Measurements from ENCODE around the gene NDUFA13.

Gene NDUFA13

GRCh38 chr19:19550485-19550929, 34.5 kb downstream of the NDUFA13 start:
- H2AK5ac ChIP-seq (ENCODE audit: low read length), result no peak overlapping the region
- no peaks in the 10 kb centered on the region for H3K79me1 ChIP-seq (ENCODE audit: low read length)
- peak overlapping the region; percentile 11 for H4K8ac ChIP-seq (ENCODE audit: low read depth, low read length)
- H3K9me3 ChIP-seq (ENCODE audit: insufficient read depth, low read depth, low read length), result peaks cover 5% of the 10 kb centered on the region
- H2AFZ ChIP-seq (ENCODE audit: insufficient read depth, low read length, poor library complexity), result no peak overlapping the region
- no peak overlapping the region for H4K91ac ChIP-seq (ENCODE audit: low read depth, low read length)
- peaks cover 6 to 10% of the 10 kb centered on the region in 2 experiments for H3K4me1 ChIP-seq (ENCODE audit: control insufficient read depth in 1 of 2, insufficient read depth in 2 of 2, low read length in 2 of 2)
- WGBS (ENCODE audit: extremely low coverage, insufficient coverage, insufficient read length), result no CpG with 5 or more reads among the region's 8 CpGs
- DNase-seq, result no peak
- H4K12ac ChIP-seq (ENCODE audit: low read depth, low read length), result no peak overlapping the region
- H3K4ac ChIP-seq (ENCODE audit: low read depth, low read length), result no peak overlapping the region
- H2BK120ac ChIP-seq (ENCODE audit: insufficient read depth, low read length, poor library complexity), result no peak overlapping the region
- H3K4me3 ChIP-seq (ENCODE audit: low read depth, low read length), result no peak overlapping the region
- no peaks in the 10 kb centered on the region for H3K36me3 ChIP-seq (ENCODE audit: control insufficient read depth in 1 of 2, insufficient read depth in 2 of 2, low read length in 2 of 2)
- H2BK12ac ChIP-seq (ENCODE audit: low read length), result no peak overlapping the region
- no peaks in the 10 kb centered on the region for H3K27me3 ChIP-seq (ENCODE audit: insufficient read depth, low read length)
- no peak overlapping the region for H3K14ac ChIP-seq (ENCODE audit: low read length)
- no peak overlapping the region for H3K23ac ChIP-seq (ENCODE audit: low read length)
- H3K9ac ChIP-seq (ENCODE audit: low read length), result no peak overlapping the region
- H3K4me2 ChIP-seq (ENCODE audit: low read length), result no peak overlapping the region
- H3K79me2 ChIP-seq (ENCODE audit: control insufficient read depth, insufficient read depth, low read length, poor library complexity), result no peaks in the 10 kb centered on the region
- no peak overlapping the region for H3K27ac ChIP-seq (ENCODE audit: low read depth, low read length)
- H2BK5ac ChIP-seq (ENCODE audit: low read depth, low read length, poor library complexity), result no peak overlapping the region
- H3K18ac ChIP-seq (ENCODE audit: low read length), result no peak overlapping the region

- Histone ChIP-seq H3K27ac (ENCODE audit: low read depth, low read length) (no peak overlapping the region), H3K4me1 (ENCODE audit: control insufficient read depth in 1 of 2, insufficient read depth in 2 of 2, low read length in 2 of 2) (peaks cover 6 to 10% of the 10 kb centered on the region in 2 experiments), H4K12ac (ENCODE audit: low read depth, low read length) (no peak overlapping the region), H3K79me1 (ENCODE audit: low read length) (no peaks in the 10 kb centered on the region), H4K91ac (ENCODE audit: low read depth, low read length) (no peak overlapping the region), H3K14ac (ENCODE audit: low read length) (no peak overlapping the region), H2BK5ac (ENCODE audit: low read depth, low read length, poor library complexity) (no peak overlapping the region), H3K27me3 (ENCODE audit: insufficient read depth, low read length) (no peaks in the 10 kb centered on the region), H3K4me2 (ENCODE audit: low read length) (no peak overlapping the region), H3K23ac (ENCODE audit: low read length) (no peak overlapping the region), H3K9me3 (ENCODE audit: insufficient read depth, low read depth, low read length) (peaks cover 4% of the 10 kb centered on the region), H2AFZ (ENCODE audit: insufficient read depth, low read length, poor library complexity) (no peak overlapping the region), H3K36me3 (ENCODE audit: control insufficient read depth in 1 of 2, insufficient read depth in 2 of 2, low read length in 2 of 2) (no peaks in the 10 kb centered on the region), H4K8ac (ENCODE audit: low read depth, low read length) (no peak overlapping the region), H3K9ac (ENCODE audit: low read length) (no peak overlapping the region), H2BK12ac (ENCODE audit: low read length) (no peak overlapping the region), H3K18ac (ENCODE audit: low read length) (no peak overlapping the region), H2BK120ac (ENCODE audit: insufficient read depth, low read length, poor library complexity) (no peak overlapping the region), H3K4ac (ENCODE audit: low read depth, low read length) (no peak overlapping the region), H3K4me3 (ENCODE audit: low read depth, low read length) (no peak overlapping the region), H2AK5ac (ENCODE audit: low read length) (no peak overlapping the region), H3K79me2 (ENCODE audit: control insufficient read depth, insufficient read depth, low read length, poor library complexity) (no peaks in the 10 kb centered on the region)
- WGBS (ENCODE audit: extremely low coverage, insufficient coverage, insufficient read length), result no CpG with 5 or more reads among the region's 10 CpGs
- DNase-seq, result no peak
These were observed 35.2 kb downstream of the NDUFA13 start for GRCh38 chr19:19550972-19551852.

- Histone ChIP-seq H3K9ac (ENCODE audit: low read length) (no peak overlapping the region), H3K14ac (ENCODE audit: low read length) (no peak overlapping the region), H3K27ac (ENCODE audit: low read depth, low read length) (no peak overlapping the region), H3K4me3 (ENCODE audit: low read depth, low read length) (no peak overlapping the region), H4K8ac (ENCODE audit: low read depth, low read length) (no peak overlapping the region), H3K4me2 (ENCODE audit: low read length) (no peak overlapping the region), H3K79me2 (ENCODE audit: control insufficient read depth, insufficient read depth, low read length, poor library complexity) (no peaks in the 10 kb centered on the region), H2AK5ac (ENCODE audit: low read length) (no peak overlapping the region), H3K18ac (ENCODE audit: low read length) (no peak overlapping the region), H2BK5ac (ENCODE audit: low read depth, low read length, poor library complexity) (no peak overlapping the region), H4K91ac (ENCODE audit: low read depth, low read length) (no peak overlapping the region), H3K79me1 (ENCODE audit: low read length) (no peaks in the 10 kb centered on the region), H3K9me3 (ENCODE audit: insufficient read depth, low read depth, low read length) (peaks cover 4% of the 10 kb centered on the region), H3K27me3 (ENCODE audit: insufficient read depth, low read length) (no peaks in the 10 kb centered on the region), H3K4me1 (ENCODE audit: control insufficient read depth in 1 of 2, insufficient read depth in 2 of 2, low read length in 2 of 2) (peaks cover 6 to 10% of the 10 kb centered on the region in 2 experiments), H2BK120ac (ENCODE audit: insufficient read depth, low read length, poor library complexity) (no peak overlapping the region), H4K12ac (ENCODE audit: low read depth, low read length) (no peak overlapping the region), H2BK12ac (ENCODE audit: low read length) (no peak overlapping the region), H3K36me3 (ENCODE audit: control insufficient read depth in 1 of 2, insufficient read depth in 2 of 2, low read length in 2 of 2) (no peaks in the 10 kb centered on the region), H3K23ac (ENCODE audit: low read length) (no peak overlapping the region), H3K4ac (ENCODE audit: low read depth, low read length) (no peak overlapping the region), H2AFZ (ENCODE audit: insufficient read depth, low read length, poor library complexity) (no peak overlapping the region)
- DNase-seq, result no peak
- no CpG with 5 or more reads among the region's 14 CpGs for WGBS (ENCODE audit: extremely low coverage, insufficient coverage, insufficient read length)
These were observed 35.8 kb downstream of the NDUFA13 start for GRCh38 chr19:19551853-19552192.

GRCh38 chr19:19552798-19553197, 36.8 kb downstream of the NDUFA13 start:
- H3K14ac ChIP-seq (ENCODE audit: low read length), result no peak overlapping the region
- H3K4me2 ChIP-seq (ENCODE audit: low read length), result no peak overlapping the region
- H3K36me3 ChIP-seq (ENCODE audit: control insufficient read depth in 1 of 2, insufficient read depth in 2 of 2, low read length in 2 of 2), result no peaks in the 10 kb centered on the region
- WGBS (ENCODE audit: extremely low coverage, insufficient coverage, insufficient read length), result no CpG with 5 or more reads among the region's 6 CpGs
- H3K79me2 ChIP-seq (ENCODE audit: control insufficient read depth, insufficient read depth, low read length, poor library complexity), result no peaks in the 10 kb centered on the region
- no peak overlapping the region for H3K18ac ChIP-seq (ENCODE audit: low read length)
- no peak overlapping the region for H2BK120ac ChIP-seq (ENCODE audit: insufficient read depth, low read length, poor library complexity)
- peak in 1 of 2 donors; percentile 64 for DNase-seq
- no peak overlapping the region for H4K91ac ChIP-seq (ENCODE audit: low read depth, low read length)
- H4K8ac ChIP-seq (ENCODE audit: low read depth, low read length), result no peak overlapping the region
- H3K27ac ChIP-seq (ENCODE audit: low read depth, low read length), result no peak overlapping the region
- H3K27me3 ChIP-seq (ENCODE audit: insufficient read depth, low read length), result no peaks in the 10 kb centered on the region
- H2AK5ac ChIP-seq (ENCODE audit: low read length), result no peak overlapping the region
- H3K4me1 ChIP-seq (ENCODE audit: control insufficient read depth in 1 of 2, insufficient read depth in 2 of 2, low read length in 2 of 2), result peaks cover 6 to 10% of the 10 kb centered on the region in 2 experiments
- H3K9ac ChIP-seq (ENCODE audit: low read length), result no peak overlapping the region
- H3K9me3 ChIP-seq (ENCODE audit: insufficient read depth, low read depth, low read length), result peaks cover 2% of the 10 kb centered on the region
- H3K4ac ChIP-seq (ENCODE audit: low read depth, low read length), result no peak overlapping the region
- H4K12ac ChIP-seq (ENCODE audit: low read depth, low read length), result no peak overlapping the region
- no peak overlapping the region for H2BK12ac ChIP-seq (ENCODE audit: low read length)
- no peak overlapping the region for H2AFZ ChIP-seq (ENCODE audit: insufficient read depth, low read length, poor library complexity)
- no peak overlapping the region for H3K23ac ChIP-seq (ENCODE audit: low read length)
- H3K79me1 ChIP-seq (ENCODE audit: low read length), result no peaks in the 10 kb centered on the region
- no peak overlapping the region for H3K4me3 ChIP-seq (ENCODE audit: low read depth, low read length)
- no peak overlapping the region for H2BK5ac ChIP-seq (ENCODE audit: low read depth, low read length, poor library complexity)
